HG03439 (cell line): Measurements from ENCODE around the gene ENOX1.

Experiments used
- ATAC-seq: cut with Tn5 transposase; IDR thresholded peaks from one replicate; pipeline ENCODE4 v1.9.1; 2021; ENCODE audit warnings: mild to moderate bottlenecking, moderate library complexity; ENCODE audit not compliant: unreplicated experiment

The ENOX1 gene

GRCh38 chr13:43492311-43492710 lies 294.5 kb downstream of the ENOX1 start:
- no peak for ATAC-seq

DNA sequence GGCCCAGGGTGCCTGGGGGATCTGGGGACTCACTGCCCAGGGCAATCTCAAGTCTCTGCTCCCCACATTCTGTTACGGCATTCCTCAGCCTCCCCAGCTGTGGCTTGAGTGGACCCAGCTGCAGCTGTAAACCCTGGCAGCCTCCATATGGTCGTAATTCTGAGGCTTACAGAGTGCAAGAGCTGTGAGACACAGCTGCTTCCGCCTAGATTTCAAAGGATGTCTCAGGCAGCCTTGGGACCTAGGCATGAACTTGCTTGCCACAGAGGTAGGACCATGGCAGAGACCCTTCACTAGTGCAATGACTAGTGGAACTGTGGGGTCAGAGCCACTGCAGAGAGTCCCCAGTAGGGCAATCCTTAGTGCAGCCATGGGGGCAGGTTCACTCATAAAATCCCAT lies 297.5 kb downstream of the ENOX1 start:
- no peak for ATAC-seq

DNA sequence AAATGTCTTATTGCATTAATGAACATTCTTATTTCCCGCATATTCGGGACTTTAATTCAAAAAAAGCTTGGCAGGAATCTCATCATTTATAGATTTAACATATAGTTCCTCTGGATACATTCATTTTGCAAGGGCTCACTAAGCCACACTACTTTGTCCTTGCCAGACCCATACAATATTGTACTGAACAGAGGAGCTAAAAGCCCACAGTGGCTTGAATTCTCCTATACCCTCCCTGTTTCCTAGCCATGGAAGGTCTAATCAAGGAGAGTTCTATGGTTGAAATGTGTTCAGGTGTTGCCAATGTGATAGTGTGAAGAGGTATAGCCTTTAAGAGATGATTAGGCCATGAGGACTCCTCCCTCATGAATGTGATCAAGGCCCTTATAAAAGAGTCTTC lies 298.9 kb downstream of the ENOX1 start:
- ATAC-seq, result no peak

DNA sequence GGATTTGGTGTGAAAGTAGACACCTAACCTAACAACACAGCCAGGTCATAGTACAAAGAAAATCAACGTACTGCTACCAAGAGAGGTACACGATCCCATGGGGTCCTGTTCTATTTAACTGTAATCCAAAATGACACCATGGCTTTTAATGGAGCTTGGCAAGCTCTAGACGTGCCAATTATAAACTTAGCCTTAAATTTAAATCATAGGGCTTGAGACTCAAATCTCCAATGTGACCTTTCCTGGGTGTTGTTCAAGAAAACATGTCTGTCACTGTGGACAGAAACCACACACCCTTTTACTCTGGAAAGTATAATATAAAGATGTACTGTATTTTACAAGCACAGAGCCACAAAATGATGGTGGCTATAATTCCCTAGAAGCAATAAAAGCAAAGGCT lies 299.3 kb downstream of the ENOX1 start:
- no peak for ATAC-seq

- no peak for ATAC-seq
These were observed 302.1 kb downstream of the ENOX1 start for GRCh38 chr13:43484432-43485225.

GRCh38 chr13:43483930-43484329 lies 302.8 kb downstream of the ENOX1 start:
- no peak for ATAC-seq

- no peak for ATAC-seq
These were observed 304.1 kb downstream of the ENOX1 start for GRCh38 chr13:43482641-43483040.

DNA sequence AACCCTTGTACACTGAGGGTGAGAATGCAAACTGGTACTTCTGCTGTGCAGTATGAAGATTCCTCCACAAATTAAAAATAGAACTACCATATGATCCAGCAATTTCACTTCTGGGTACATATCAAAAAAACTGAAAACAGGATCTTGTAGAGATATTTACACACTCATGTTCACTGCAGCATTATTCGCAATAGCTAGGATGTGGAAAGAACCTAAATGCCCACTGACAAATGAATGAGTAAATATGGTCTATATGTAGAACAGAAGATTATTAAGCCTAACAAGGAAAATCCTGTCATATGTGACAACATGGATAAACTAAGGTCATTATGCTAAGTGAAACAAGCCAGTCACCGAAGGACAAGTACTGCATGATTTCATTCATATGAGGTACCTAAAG lies 304.7 kb downstream of the ENOX1 start:
- ATAC-seq, result no peak

DNA sequence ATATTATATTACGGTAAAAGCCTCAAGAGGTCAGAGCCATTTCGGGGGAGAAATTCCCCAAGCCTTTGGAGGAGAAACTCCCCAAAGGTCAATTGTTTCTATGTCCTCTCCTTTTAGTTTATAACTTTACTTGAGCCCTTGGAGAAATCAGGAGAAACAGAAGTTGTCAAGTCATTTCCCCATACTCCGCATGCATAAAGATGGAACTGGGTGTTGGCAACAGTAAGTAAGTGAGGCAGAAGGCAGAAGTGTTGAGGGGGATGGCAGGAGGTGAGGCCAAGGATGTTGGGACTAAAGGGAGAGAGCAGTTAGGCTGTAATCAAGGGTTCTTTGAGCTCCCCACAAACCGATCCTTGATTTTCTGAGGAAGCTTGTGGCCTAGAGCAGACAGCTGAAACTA lies 307.9 kb downstream of the ENOX1 start:
- ATAC-seq, result no peak

DNA sequence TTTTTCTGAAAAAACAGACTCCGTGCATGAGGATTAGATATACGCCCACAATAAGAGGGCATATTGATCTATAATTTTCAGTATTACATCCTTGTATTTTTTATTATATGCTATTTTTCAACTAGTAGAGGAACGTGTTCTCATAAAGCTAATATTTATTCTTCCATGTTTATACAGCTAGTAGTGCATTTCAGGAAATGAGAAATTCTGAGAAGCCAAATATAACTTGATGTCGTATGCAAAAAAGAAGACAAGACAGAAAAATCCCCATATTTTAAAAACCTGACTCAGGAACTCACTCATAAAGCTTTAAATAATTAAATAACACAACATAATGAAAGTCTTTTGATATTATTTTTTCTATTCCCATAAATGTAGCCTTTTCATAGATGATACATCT lies 308.6 kb downstream of the ENOX1 start:
- ATAC-seq, result no peak

GRCh38 chr13:43475140-43475539 lies 311.6 kb downstream of the ENOX1 start:
- ATAC-seq, result no peak

- no peak for ATAC-seq
These were observed 313.3 kb downstream of the ENOX1 start for GRCh38 chr13:43473437-43473836.

GRCh38 chr13:43472980-43473379 lies 313.8 kb downstream of the ENOX1 start:
- no peak for ATAC-seq

GRCh38 chr13:43472339-43472738 lies 314.4 kb downstream of the ENOX1 start:
- no peak for ATAC-seq

- no peak for ATAC-seq
These were observed 316.2 kb downstream of the ENOX1 start for GRCh38 chr13:43470610-43471009.

- no peak for ATAC-seq
These were observed 317.0 kb downstream of the ENOX1 start for GRCh38 chr13:43469791-43470190.

DNA sequence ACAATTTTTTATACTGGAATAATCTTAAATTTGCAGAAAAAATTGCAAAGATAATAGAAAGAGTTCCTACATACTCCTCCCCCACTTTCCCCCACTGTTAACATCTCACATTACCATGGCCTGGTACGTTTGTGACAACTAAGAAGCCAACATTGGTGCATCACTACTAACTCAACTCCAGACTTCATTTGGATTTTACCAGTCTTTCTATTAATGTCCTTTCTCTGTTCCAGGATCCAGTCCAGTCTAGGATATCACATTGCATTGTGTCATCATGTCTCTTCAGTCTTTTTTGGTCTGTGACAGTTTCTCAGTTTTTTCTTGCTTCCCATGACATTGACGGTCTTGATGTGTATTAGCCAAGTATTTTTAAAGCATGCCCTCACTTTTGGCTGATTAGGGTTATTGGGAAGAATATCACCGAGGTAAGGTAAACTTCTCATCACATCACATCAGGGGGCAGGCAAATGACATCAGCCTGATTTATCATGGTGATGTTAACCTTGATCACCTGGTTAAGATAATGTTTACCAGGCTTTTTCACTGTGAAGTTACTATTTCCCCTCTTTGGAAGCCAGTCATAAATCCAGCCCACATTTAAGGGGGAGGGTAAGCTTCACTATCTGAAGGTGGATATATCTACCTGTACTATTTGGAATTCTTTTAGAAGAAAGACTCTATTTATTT lies 322.1 kb downstream of the ENOX1 start:
- ATAC-seq, result no peak

GRCh38 chr13:43448605-43449336 lies 338.0 kb downstream of the ENOX1 start:
- no peak for ATAC-seq

DNA sequence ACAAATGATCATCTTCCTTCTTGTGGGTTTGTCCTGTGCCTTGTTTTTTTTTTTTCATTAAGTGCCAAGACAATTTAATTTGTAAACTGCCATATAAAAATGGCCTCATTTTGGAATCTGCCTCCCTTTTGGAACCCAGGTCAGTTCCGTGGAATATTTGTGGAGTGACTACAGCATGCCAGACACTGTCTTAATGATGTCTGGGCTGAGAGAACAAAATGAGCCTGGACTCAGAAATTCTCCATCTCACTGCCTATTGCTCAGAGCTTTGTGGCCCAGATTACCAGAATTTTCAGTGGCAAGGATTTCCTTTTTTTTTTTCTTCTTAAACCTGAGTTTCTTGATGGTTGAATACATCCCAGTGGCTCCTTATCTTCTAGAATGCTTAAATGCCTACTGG lies 340.6 kb downstream of the ENOX1 start:
- no peak for ATAC-seq

DNA sequence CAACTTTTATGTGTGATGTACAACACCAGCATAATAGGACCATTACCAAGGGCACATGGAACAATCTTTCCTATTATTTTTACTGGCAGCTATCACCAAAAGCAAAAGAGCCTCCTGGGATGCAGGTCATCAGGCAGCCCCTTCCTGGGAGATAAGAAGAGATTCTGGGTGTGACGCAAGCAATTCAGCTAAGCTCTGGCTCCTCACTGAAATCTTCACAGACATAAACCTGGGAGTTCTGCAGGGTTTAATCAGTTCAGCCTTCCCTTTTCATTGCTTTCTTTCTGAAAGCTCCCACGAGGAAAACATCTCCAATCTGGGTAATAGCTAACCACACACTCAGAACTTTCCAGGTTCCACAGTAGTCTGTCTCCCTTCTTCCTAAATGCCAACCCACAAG lies 341.1 kb downstream of the ENOX1 start:
- ATAC-seq, result no peak

DNA sequence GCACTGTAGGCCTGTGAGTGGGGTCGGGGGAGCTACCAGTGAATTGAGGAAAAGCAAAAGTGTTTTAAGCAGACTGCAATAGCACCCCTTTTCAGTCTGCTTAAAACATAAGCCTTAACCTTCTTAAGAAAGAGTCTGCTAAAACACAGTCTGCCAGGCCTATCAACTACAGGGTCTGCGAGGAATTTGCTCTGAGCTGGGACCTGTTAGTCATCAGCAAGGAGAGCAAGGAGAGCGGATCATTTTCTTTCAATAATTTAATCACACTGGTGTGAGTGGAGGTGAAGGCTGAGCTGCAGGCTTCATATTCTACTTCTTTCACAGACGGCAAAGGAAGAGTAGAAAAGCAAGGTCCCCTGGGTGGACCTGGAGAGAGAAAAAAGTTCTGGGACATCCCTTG lies 342.7 kb downstream of the ENOX1 start:
- ATAC-seq, result no peak
